HepG2 (cell line): ENCODE data around the gene POLR1C.

Experiments
- GMEB1 ChIP-seq: sonication (generic); formaldehyde crosslinking; IDR thresholded peaks from 2 replicates; pipeline ENCODE4 v1.5.1; 2020; ENCODE audit warnings: missing genetic modification reagents, mild to moderate bottlenecking, borderline replicate concordance
- PRDM15 ChIP-seq: sonication (generic); formaldehyde crosslinking; IDR thresholded peaks from 2 replicates; pipeline ENCODE4 v1.4.0; 2020; ENCODE audit warnings: missing genetic modification reagents
- RAD51 ChIP-seq: fragments of 450-650 bp; IDR thresholded peaks from 2 replicates; pipeline ENCODE4 v1.6.1; 2016; ENCODE audit warnings: borderline replicate concordance
- TOE1 ChIP-seq: sonication (generic); formaldehyde crosslinking; IDR thresholded peaks from 2 replicates; pipeline ENCODE4 v1.4.0; 2020; ENCODE audit warnings: mild to moderate bottlenecking, missing genetic modification reagents
- YY1 ChIP-seq: IDR thresholded peaks from 2 replicates; pipeline ENCODE4 v1.6.1; 2011; ENCODE audit warnings: low read length, low read depth, moderate library complexity, mild to moderate bottlenecking; ENCODE audit not compliant: insufficient read depth, insufficient replicate concordance
- ZBTB7B ChIP-seq: sonication (generic); formaldehyde crosslinking; IDR thresholded peaks from 2 replicates; pipeline ENCODE4 v1.4.0; 2020; ENCODE audit warnings: missing genetic modification reagents
- ZFYVE20 ChIP-seq: sonication (generic); formaldehyde crosslinking; IDR thresholded peaks from 2 replicates; pipeline ENCODE4 v1.8.0; 2023; ENCODE audit warnings: low read depth, mild to moderate bottlenecking, moderate library complexity, missing genetic modification reagents, borderline replicate concordance
- ZHX1 ChIP-seq: sonication (generic); formaldehyde crosslinking; IDR thresholded peaks from 2 replicates; pipeline ENCODE4 v1.8.1; 2022; ENCODE audit warnings: low read depth, mild to moderate bottlenecking, missing genetic modification reagents
- ZNF160 ChIP-seq: sonication (generic); formaldehyde crosslinking; IDR thresholded peaks from 2 replicates; pipeline ENCODE4 v1.8.0; 2022; ENCODE audit warnings: mild to moderate bottlenecking, inconsistent platforms, missing genetic modification reagents
- ZNF331 ChIP-seq: sonication (generic); formaldehyde crosslinking; IDR thresholded peaks from 2 replicates; pipeline ENCODE4 v1.4.0; 2020; ENCODE audit warnings: missing genetic modification reagents

GRCh38 chr6:43520097-43520496 is 3.2 kb downstream of the POLR1C start:
- TF ChIP-seq ZNF160 (CRISPR knock-in tag) (no peak), ZBTB7B (CRISPR knock-in tag) (no peak), RAD51 (no peak), ZFYVE20 (CRISPR knock-in tag) (no peak), ZHX1 (no peak), ZNF331 (CRISPR knock-in tag) (no peak), YY1 (no peak), TOE1 (CRISPR knock-in tag) (no peak), GMEB1 (CRISPR knock-in tag) (no peak), PRDM15 (CRISPR knock-in tag) (no peak)
